Stimulated activated CD8-positive, alpha-beta memory T cell treated with anti-CD3 and anti-CD28 coated beads, Interleukin-15, amount 100 ng/mL, for 24 hours (primary cell): ENCODE results near the gene SMOC2.
"Not testable (repeated sequence)": the region's sequence is repeated elsewhere in the genome, so short reads cannot be mapped to it uniquely, and the experiment has no call there.

Experiments
- DNase-seq: peaks from one replicate; pipeline ENCODE4 v3.0.0-alpha.2; 2020; ENCODE audit warnings: low read depth

SMOC2 gene

GRCh38 chr6:168683621-168684020 is 242.6 kb downstream of the SMOC2 start:
- no peak for DNase-seq

- DNase-seq = no peak
These were observed 243.5 kb downstream of the SMOC2 start for GRCh38 chr6:168684471-168684870.

- no peak for DNase-seq
These were observed 243.9 kb downstream of the SMOC2 start for GRCh38 chr6:168684906-168685305.

GRCh38 chr6:168686029-168686738 is 245.2 kb downstream of the SMOC2 start:
- no peak for DNase-seq

- DNase-seq = no peak
These were observed 246.1 kb downstream of the SMOC2 start for GRCh38 chr6:168686831-168687730.

GRCh38 chr6:168690271-168690670 is 249.3 kb downstream of the SMOC2 start:
- DNase-seq = no peak

- DNase-seq = no peak
These were observed 250.8 kb downstream of the SMOC2 start for GRCh38 chr6:168691774-168692173.

- DNase-seq = no peak
These were observed 251.4 kb downstream of the SMOC2 start for GRCh38 chr6:168692193-168692914.

GRCh38 chr6:168692915-168693257 is 251.9 kb downstream of the SMOC2 start:
- not testable (repeated sequence) for DNase-seq

GRCh38 chr6:168694797-168695196 is 253.8 kb downstream of the SMOC2 start:
- DNase-seq = not testable (repeated sequence)

GRCh38 chr6:168695701-168696100 is 254.7 kb downstream of the SMOC2 start:
- no peak for DNase-seq

GRCh38 chr6:168698923-168699322 is 257.9 kb downstream of the SMOC2 start:
- DNase-seq = no peak

- DNase-seq = no peak
These were observed 258.8 kb downstream of the SMOC2 start for GRCh38 chr6:168699631-168700295.

- no peak for DNase-seq
These were observed 259.9 kb downstream of the SMOC2 start for GRCh38 chr6:168700880-168701279.

GRCh38 chr6:168703990-168704389 is 263.0 kb downstream of the SMOC2 start:
- DNase-seq = no peak

- DNase-seq = no peak
These were observed 263.7 kb downstream of the SMOC2 start for GRCh38 chr6:168704678-168705077.

- not testable (repeated sequence) for DNase-seq
These were observed 264.3 kb downstream of the SMOC2 start for GRCh38 chr6:168705271-168705670.

GRCh38 chr6:168706471-168707177 is 265.6 kb downstream of the SMOC2 start:
- DNase-seq = no peak

GRCh38 chr6:168708526-168708925 is 267.5 kb downstream of the SMOC2 start:
- no peak for DNase-seq

GRCh38 chr6:168708984-168709383 is 268.0 kb downstream of the SMOC2 start:
- DNase-seq = no peak

GRCh38 chr6:168709390-168709789 is 268.4 kb downstream of the SMOC2 start:
- DNase-seq = no peak
